Neural cell (in vitro differentiated cells): Measurements from ENCODE around the gene DCHS2.

Experiments
- CTCF ChIP-seq: fragments of 450-650 bp; IDR thresholded peaks from 2 replicates; pipeline ENCODE4 v1.5.1; 2014; ENCODE audit warnings: antibody characterized with exemption, mild to moderate bottlenecking, moderate library complexity; ENCODE audit not compliant: poor library complexity, severe bottlenecking
- RAD21 ChIP-seq: fragments of 450-650 bp; conservative IDR thresholded peaks from 2 replicates; pipeline ENCODE4 v1.6.1; 2014; ENCODE audit warnings: antibody characterized with exemption, mild to moderate bottlenecking, moderate library complexity

DNA sequence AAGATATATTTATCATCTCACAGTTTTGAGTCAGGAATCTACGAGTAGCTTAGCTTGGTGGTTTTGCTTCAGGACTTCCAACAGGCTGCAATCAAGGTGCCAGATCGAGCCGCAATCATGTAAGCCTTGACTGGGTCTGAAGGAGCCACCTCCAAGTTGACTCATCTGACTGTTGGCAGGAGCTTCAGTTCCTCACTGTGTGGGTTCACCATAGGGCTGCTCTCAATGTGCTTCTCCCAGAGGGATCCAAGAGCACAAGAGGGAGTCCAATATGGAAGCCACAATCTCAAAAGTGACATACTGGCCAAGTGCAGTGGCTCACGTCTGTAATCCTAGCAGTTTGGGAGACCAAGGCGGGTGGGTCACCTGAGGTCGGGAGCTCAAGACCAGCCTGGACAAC is 26.5 kb downstream of the DCHS2 start:
- TF ChIP-seq CTCF (no peak), RAD21 (no peak)
